ENCODE data around the gene RPAP2. TPM values are rescaled to one million over a fixed set of nuclear protein-coding genes. Genes with fewer than 3 reads are reported as not detected.

Gene RPAP2
- total and polyA plus RNA-seq, 2 of the 8 experiments (the other 6 are each of a cell fraction or from before 2014, with no cell fraction given) = 7.9 to 28.4 TPM

GRCh38 chr1:92442351-92442750 lies 143.5 kb downstream of the RPAP2 start (continued):
- TF ChIP-seq CHD7 (IDR thresholded peaks at IDR 0.05; ENCODE audit: insufficient replicate concordance, low read length) (no peak), NANOG (IDR thresholded peaks at IDR 0.05; ENCODE audit: insufficient read depth, low read depth, low read length, poor library complexity, severe bottlenecking) (no peak), CTCF (IDR thresholded peaks at IDR 0.05; ENCODE audit: control extremely low read depth in 1 of 3, insufficient read depth in 1 of 3, low read depth in 1 of 3, low read length in 3 of 3) (no peak), POLR2AphosphoS5 (IDR thresholded peaks at IDR 0.05; ENCODE audit: low read depth, low read length) (no peak), CTBP2 (IDR thresholded peaks at IDR 0.05; ENCODE audit: borderline replicate concordance, insufficient read depth, insufficient read length, low read length) (no peak)

All from H1 (cell line).